GM18867 (cell line): ENCODE measurements around the gene PYGL.

ENCODE experiments used
- ATAC-seq: cut with Tn5 transposase; IDR thresholded peaks from one replicate; pipeline ENCODE4 v1.9.1; 2021; ENCODE audit warnings: mild to moderate bottlenecking, moderate library complexity; ENCODE audit not compliant: unreplicated experiment

Gene PYGL

GRCh38 chr14:50875359-50876070, 68.8 kb downstream of the PYGL start:
- peak; percentile 94 for ATAC-seq

- ATAC-seq = no peak
These were observed 69.5 kb downstream of the PYGL start for GRCh38 chr14:50874757-50875156.

GRCh38 chr14:50871914-50872732, 72.2 kb downstream of the PYGL start, which contains the start of gene ABHD12B:
TSS of gene ABHD12B (plus strand) at chr14:50872053. CDS start at chr14:50872175, 122 bp downstream.
- no peak for ATAC-seq

- no peak for ATAC-seq
These were observed 73.1 kb downstream of the PYGL start for GRCh38 chr14:50871228-50871627.

GRCh38 chr14:50865391-50866076, 78.7 kb downstream of the PYGL start:
- ATAC-seq = no peak

- ATAC-seq = no peak
These were observed 79.3 kb downstream of the PYGL start for GRCh38 chr14:50864946-50865345.

- ATAC-seq = no peak
These were observed 80.0 kb downstream of the PYGL start for GRCh38 chr14:50864237-50864636.

- ATAC-seq = no peak
These were observed 82.2 kb downstream of the PYGL start for GRCh38 chr14:50862036-50862570.

GRCh38 chr14:50860478-50861086, 83.7 kb downstream of the PYGL start:
- ATAC-seq = peak; percentile 55

GRCh38 chr14:50859296-50859624, 85.0 kb downstream of the PYGL start:
- ATAC-seq = no peak

GRCh38 chr14:50856660-50857059, 87.6 kb downstream of the PYGL start:
- no peak for ATAC-seq

- ATAC-seq = no peak
These were observed 88.7 kb downstream of the PYGL start for GRCh38 chr14:50855558-50855957.
